Activated B cell treated with CpG ODN at 0.5 μM for 24 hours (primary cell): ENCODE measurements around the gene ANKRD55. TPM values are rescaled to one million over a fixed set of nuclear protein-coding genes. Genes with fewer than 3 reads are reported as not detected.

Experiments used
- ATAC-seq: fragments of 200-7000 bp; cut with Tn5 transposase; one replicate; pipeline ENCODE4 v1.10.0; 2021; ENCODE audit warnings: low read depth, mild to moderate bottlenecking, moderate library complexity
- CTCF ChIA-PET: fragments of 350-600 bp; sonication (Branson Sonifier 250); formaldehyde crosslinking; loops from one replicate; lab custom pipeline; 2021; ENCODE audit warnings: antibody characterized with exemption; lab: Charles Lee
- POLR2A ChIA-PET: fragments of 350-600 bp; sonication (Branson Sonifier 250); formaldehyde crosslinking; loops from one replicate; lab custom pipeline; 2021; ENCODE audit warnings: antibody characterized with exemption; lab: Charles Lee
- DNase-seq: peaks from one replicate; pipeline ENCODE4 v3.0.0; 2022
- H3K27ac Mint-ChIP-seq: one replicate; pipeline ENCODE4 v1.8.0; 2020; ENCODE audit warnings: mixed read lengths
- H3K27me3 Mint-ChIP-seq: one replicate; pipeline ENCODE4 v1.8.0; 2021; ENCODE audit warnings: mixed read lengths
- H3K36me3 Mint-ChIP-seq: one replicate; pipeline ENCODE4 v1.8.0; 2021; ENCODE audit warnings: low read depth, mixed read lengths
- H3K4me1 Mint-ChIP-seq: one replicate; pipeline ENCODE4 v1.8.0; 2021; ENCODE audit warnings: mixed read lengths
- H3K4me3 Mint-ChIP-seq: one replicate; pipeline ENCODE4 v1.8.0; 2020; ENCODE audit warnings: mild to moderate bottlenecking, mixed read lengths
- H3K9me3 Mint-ChIP-seq: one replicate; pipeline ENCODE4 v1.8.0; 2020; ENCODE audit warnings: mixed read lengths
- intact Hi-C: fragments of 100-400 bp; cut with micrococcal nuclease; formaldehyde crosslinking; loops from one replicate; pipeline ENCODE4 v1.15.1; 2024
- total RNA-seq: library from RNA; stranded (reverse); gene quantifications from 2 replicates; pipeline ENCODE4 v1.2.3, GENCODE V29; 2022
- TF ChIP-seq, protein P1 (sequence below): fragments of 200-600 bp; IDR thresholded peaks from one replicate; pipeline ENCODE4 v1.8.0; 2022; ENCODE audit warnings: antibody characterized with exemption, mild to moderate bottlenecking

ANKRD55 gene
- total RNA-seq, 1 donor from 2014 or later, result not detected

DNA sequence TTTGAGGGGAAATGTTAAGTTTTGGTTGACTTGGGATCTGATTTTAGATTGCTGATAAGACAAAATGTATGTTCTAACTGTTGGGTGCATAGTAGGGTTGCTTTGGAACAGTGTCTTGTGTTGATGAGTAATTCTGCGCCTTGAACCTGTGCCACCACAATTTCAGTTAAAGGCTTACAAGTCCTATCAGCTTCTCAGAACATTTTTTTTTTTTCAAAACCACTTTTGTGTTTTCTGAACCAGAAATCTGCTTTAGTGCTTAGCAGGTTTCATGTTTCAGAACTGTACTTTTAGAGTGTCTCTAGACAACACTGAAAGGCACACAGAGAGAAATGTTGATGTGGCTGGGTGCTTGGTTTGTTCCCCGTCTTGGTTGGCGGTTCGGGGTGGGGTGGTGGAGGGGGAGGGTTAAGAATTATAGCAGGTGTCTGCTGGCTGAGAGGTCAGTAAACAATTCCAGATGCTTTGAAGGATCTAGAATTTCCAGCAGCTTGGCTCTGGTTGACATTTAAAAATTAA lies 84.6 kb downstream of the ANKRD55 start:
- ChIA-PET CTCF (no interaction called here), POLR2A (no interaction called here)
- H3K4me3 Mint-ChIP-seq, result no peak overlapping the region
- intact Hi-C loops, result no loop called here
- no peaks in the 10 kb centered on the region for H3K4me1 Mint-ChIP-seq
- H3K9me3 Mint-ChIP-seq, result no peaks in the 10 kb centered on the region
- H3K27me3 Mint-ChIP-seq, result peaks cover 2% of the 10 kb centered on the region
- H3K27ac Mint-ChIP-seq, result no peak overlapping the region
- TF ChIP-seq, protein P1, sequence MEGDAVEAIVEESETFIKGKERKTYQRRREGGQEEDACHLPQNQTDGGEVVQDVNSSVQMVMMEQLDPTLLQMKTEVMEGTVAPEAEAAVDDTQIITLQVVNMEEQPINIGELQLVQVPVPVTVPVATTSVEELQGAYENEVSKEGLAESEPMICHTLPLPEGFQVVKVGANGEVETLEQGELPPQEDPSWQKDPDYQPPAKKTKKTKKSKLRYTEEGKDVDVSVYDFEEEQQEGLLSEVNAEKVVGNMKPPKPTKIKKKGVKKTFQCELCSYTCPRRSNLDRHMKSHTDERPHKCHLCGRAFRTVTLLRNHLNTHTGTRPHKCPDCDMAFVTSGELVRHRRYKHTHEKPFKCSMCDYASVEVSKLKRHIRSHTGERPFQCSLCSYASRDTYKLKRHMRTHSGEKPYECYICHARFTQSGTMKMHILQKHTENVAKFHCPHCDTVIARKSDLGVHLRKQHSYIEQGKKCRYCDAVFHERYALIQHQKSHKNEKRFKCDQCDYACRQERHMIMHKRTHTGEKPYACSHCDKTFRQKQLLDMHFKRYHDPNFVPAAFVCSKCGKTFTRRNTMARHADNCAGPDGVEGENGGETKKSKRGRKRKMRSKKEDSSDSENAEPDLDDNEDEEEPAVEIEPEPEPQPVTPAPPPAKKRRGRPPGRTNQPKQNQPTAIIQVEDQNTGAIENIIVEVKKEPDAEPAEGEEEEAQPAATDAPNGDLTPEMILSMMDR, result no peak
- DNase-seq, result no peak
- no peak for ATAC-seq
- H3K36me3 Mint-ChIP-seq, result no peaks in the 10 kb centered on the region

DNA sequence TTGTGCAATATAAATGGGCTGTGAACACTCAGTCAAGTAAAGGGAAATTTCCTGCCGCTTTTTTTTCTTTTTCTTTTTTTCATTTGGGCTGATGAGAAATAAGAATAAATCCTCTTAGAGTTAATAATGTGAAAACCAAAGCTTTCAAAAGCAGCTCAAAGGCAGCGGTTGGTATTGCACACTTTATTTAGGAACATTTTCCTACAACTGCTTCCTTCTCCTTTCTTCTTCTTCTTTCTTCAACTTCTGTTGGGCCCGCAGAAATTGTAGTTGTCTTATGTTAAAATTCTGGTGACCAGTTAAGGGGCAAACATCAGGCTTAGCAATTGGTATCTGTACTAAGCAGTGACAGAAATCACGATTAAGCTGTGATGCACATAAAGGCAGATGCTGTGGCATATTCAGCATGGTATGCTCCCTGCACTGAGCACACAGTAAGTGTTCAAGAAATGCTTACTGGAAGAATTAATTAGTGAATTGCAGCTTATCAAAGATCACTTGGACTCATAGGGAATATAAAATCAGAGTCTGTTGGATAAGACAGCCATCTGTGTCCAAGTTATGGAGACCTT lies 85.4 kb downstream of the ANKRD55 start:
- ATAC-seq, result no peak
- TF ChIP-seq, protein P1, result no peak
- H3K9me3 Mint-ChIP-seq, result no peaks in the 10 kb centered on the region
- CTCF ChIA-PET, result no interaction called here
- H3K27ac Mint-ChIP-seq, result no peak overlapping the region
- H3K27me3 Mint-ChIP-seq, result peaks cover 2% of the 10 kb centered on the region
- no peak for DNase-seq
- no peak overlapping the region for H3K4me3 Mint-ChIP-seq
- no peaks in the 10 kb centered on the region for H3K36me3 Mint-ChIP-seq
- H3K4me1 Mint-ChIP-seq, result no peaks in the 10 kb centered on the region
- POLR2A ChIA-PET, result no interaction called here
- intact Hi-C loops, result no loop called here

DNA sequence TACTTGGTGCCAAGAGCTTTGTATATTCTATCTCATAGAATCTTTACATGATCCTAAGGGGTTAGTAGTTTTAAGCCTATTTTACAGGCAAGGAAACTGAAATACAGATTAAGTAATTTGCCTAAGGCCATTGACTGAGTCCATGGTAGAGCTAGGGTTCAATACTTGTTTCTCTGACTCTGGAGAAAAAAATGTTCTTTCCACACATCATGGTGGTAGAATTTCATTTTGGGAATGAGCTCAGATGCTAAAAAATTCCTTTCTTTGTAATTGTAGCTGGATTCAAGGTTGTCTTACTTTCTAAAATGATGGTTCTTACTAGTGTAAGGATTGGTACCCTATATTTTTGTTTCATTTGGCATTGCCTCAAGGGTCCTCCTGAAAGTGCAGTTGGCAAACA lies 86.0 kb downstream of the ANKRD55 start:
- Mint-ChIP-seq H3K4me1 (no peaks in the 10 kb centered on the region), H3K27ac (no peak overlapping the region)

DNA sequence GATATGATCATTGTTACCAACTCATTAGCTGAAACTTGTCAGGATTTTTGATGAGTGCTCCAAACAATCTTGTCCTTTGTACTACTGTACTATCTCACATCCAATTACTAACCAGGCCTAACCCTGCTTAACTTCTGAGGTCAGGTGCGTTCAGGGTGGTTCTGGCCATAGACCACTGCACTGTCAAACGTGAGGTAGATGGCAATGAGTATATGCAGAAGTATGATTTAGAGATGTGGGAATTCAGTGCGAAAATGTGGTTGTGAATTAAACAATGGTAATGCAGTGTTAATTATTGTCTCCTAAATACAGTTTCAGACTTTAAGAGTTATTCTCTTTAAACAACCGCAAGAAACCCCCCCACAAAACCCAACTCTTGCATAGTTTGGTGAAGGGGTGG lies 86.5 kb downstream of the ANKRD55 start:
- Mint-ChIP-seq H3K27me3 (peaks cover 2% of the 10 kb centered on the region), H3K9me3 (no peaks in the 10 kb centered on the region), H3K4me3 (no peak overlapping the region), H3K4me1 (no peaks in the 10 kb centered on the region), H3K36me3 (no peaks in the 10 kb centered on the region), H3K27ac (no peak overlapping the region)
- ChIA-PET CTCF (no interaction called here), POLR2A (no interaction called here)
- intact Hi-C loops, result no loop called here
- ATAC-seq, result no peak
- DNase-seq, result no peak
- TF ChIP-seq, protein P1, result no peak

More for the DNA sequence above, 86.0 kb downstream of the ANKRD55 start:
- intact Hi-C loops, result no loop called here
- DNase-seq (no peak), ATAC-seq (no peak)
- no peaks in the 10 kb centered on the region for H3K36me3 Mint-ChIP-seq
- H3K4me3 Mint-ChIP-seq, result no peak overlapping the region
- peaks cover 2% of the 10 kb centered on the region for H3K27me3 Mint-ChIP-seq
- ChIA-PET CTCF (no interaction called here), POLR2A (no interaction called here)
- TF ChIP-seq, protein P1, result no peak
- no peaks in the 10 kb centered on the region for H3K9me3 Mint-ChIP-seq

DNA sequence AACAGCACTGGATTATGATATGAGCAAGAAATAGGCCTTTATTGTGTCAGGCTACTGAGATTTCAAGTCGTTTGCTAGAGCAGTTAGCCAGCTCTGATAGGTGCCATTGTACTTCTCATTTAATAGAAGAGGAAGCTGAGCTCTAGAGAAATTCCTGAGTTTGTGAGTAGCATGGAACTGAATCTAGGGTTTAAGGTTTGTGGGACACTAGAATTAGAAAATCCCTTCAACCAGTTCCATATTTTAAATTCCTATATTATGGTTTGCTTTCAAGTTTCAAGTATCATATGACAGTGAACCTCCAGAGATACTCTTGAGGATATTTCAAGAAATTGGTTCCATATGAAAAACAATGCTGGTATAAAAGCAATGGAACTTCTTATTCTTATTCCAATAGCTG lies 87.6 kb downstream of the ANKRD55 start:
- CTCF ChIA-PET, result no interaction called here
- TF ChIP-seq, protein P1, result no peak
- no peak overlapping the region for H3K4me3 Mint-ChIP-seq
- peaks cover 2% of the 10 kb centered on the region for H3K27me3 Mint-ChIP-seq
- DNase-seq (no peak), ATAC-seq (no peak)
- H3K9me3 Mint-ChIP-seq, result no peaks in the 10 kb centered on the region
- H3K36me3 Mint-ChIP-seq, result no peaks in the 10 kb centered on the region
- POLR2A ChIA-PET, result no interaction called here
- no peak overlapping the region for H3K27ac Mint-ChIP-seq
- no peaks in the 10 kb centered on the region for H3K4me1 Mint-ChIP-seq
- intact Hi-C loops, result no loop called here
